GM12892 (cell line): ENCODE data around the gene GNB1L.
"Not testable (repeated sequence)": the region's sequence is repeated elsewhere in the genome, so short reads cannot be mapped to it uniquely, and the experiment has no call there.

Experiments used
- DNase-seq: peaks from one replicate; pipeline ENCODE4 v3.0.0; 2011; ENCODE audit not compliant: insufficient read length
- FAIRE-seq: peaks from 2 replicates; lab custom pipeline; 2011; peaks lifted over from hg19 to GRCh38; lab: Jason Lieb, UNC
- POLR2A ChIP-seq: IDR thresholded peaks from 2 replicates; pipeline ENCODE4 v1.6.1; 2011; ENCODE audit warnings: low read depth, low read length, control low read depth
- POLR2AphosphoS5 ChIP-seq: IDR thresholded peaks from 2 replicates; pipeline ENCODE4 v1.6.1; 2011; ENCODE audit warnings: low read depth, low read length, control low read depth
- TAF1 ChIP-seq: IDR thresholded peaks from 2 replicates; pipeline ENCODE4 v1.6.1; 2011; ENCODE audit warnings: low read depth, mild to moderate bottlenecking, control low read depth, low read length, borderline replicate concordance

The GNB1L gene

DNA sequence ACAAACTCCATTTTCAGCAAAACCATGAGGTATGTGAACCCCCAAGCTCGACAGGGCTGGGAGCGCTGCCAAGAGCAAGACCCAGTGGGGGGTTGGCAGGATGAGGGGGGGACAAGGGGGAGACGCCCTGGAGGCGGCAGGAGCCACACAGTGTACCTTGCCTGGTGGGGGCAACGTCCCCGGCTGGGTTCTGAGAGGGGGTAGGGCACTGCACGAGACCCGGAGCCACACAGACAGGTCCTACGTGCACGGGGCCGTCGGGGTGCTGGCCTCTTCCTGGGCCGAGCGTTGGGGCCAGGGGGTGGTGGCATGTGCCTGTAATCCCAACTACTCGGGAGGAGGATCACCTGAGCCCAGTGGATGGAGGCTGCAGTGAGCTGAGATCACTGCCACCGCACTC, 65.3 kb downstream of the GNB1L start:
- FAIRE-seq = no peak
- TF ChIP-seq TAF1 = no peak
- TF ChIP-seq POLR2A = no peak
- no peak for TF ChIP-seq POLR2AphosphoS5
- DNase-seq = no peak

DNA sequence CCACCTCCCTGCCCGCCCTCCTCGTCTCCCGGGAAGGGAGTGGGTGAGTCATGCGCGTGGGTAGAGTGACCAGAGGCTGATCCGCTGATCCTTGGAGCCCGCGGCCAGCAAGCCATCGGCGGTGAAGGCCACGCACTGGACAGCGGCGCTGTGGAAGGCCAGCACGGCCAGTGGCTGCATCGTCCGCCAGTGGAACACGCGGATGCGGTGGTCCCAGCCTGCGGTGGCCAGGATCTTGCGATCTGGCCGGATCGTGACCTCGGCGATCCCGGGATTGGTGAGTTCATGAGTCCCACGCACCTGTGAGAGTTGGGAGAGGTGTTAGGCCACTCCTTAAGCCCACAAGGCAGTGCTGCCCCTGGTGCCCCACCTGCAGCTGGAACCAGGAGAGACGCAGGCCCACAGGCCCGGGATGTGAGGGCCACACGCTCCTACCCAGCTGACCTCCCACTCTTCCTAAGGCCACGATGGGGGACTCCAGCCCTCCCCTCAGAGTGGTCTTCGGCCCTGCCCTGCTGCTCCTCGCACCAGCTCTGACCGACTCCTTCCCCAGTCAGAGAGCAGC, 65.9 kb downstream of the GNB1L start:
- TF ChIP-seq POLR2A = no peak
- no peak for TF ChIP-seq POLR2AphosphoS5
- TF ChIP-seq TAF1 = no peak
- DNase-seq (no peak), FAIRE-seq (no peak)

DNA sequence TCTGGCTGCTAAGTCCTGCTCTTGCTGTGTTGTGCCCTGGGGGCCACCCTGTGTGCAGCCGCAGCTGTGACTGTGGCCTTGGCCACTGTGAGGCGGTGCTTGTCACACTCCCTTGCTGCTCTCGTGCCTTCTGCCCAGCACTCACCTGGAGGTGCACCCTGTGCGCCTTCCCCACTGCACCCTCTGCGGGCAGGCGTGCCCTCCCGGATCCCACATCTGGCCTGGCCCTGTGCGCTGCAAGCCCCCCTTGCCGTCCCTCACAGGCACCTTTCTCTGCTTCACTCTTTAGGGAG, 66.9 kb downstream of the GNB1L start:
- FAIRE-seq (no peak), DNase-seq (no peak)
- no peak for TF ChIP-seq POLR2AphosphoS5
- no peak for TF ChIP-seq POLR2A
- TF ChIP-seq TAF1 = no peak

DNA sequence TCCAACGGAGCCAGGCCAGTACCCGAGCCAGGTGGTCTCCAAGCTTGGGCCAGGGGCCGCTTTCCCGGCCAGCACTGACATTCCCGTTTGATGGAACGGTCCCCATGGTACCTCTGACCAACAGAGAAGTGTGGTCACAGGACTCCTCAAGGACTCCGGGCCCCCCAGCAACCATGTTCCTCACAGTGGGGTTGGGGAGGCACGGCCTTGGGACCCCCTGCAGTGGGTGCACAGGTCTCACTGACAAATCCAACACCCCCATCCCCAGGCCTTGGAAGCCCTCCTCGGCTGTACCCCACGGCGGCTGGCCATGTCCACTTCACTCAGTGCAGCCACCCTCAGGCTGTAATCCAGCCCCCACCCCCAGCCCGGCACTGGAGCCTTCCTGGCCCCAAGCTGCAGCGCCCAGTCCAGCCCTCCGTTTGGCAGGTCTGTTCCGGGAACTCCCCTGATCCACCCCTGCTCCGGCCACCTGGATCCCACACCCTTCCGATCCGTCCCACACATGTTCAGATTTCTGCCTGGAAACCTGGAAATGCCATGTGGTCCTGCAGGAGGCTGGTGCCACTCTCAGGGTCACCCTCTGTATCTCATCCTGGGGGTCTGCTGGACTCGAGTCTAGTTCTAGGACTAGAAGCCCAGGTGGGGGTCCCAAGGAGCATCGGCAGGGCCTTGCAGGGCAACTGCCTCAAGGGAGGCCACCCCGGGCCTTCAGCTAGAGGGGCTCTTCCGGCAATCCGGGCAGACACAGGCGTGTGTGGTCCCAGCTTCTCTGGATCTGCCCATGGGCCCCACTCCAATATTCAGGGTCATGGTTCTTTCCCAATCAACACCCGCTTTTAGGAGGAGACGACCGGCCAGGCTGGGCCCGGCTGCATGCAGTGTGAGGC, 67.5 kb downstream of the GNB1L start:
- FAIRE-seq (no peak), DNase-seq (no peak)
- TF ChIP-seq POLR2A (no peak), TAF1 (no peak), POLR2AphosphoS5 (no peak)

DNA sequence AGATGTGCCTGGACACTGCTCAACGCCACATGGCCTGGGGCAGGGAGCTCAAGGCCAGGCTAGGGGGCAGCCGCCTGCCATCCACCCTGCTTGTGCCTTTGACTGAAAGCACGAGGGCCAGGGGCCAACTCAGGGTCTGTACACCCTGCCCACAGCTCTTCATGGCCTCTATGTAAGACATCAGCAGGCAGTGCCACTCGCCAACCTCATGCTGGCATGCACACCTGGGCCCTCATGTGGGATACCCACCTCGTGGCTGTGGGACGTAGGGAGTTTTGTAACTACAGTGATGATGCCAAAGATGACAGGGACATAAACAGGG, 68.4 kb downstream of the GNB1L start:
- no peak for DNase-seq
- TF ChIP-seq POLR2A (no peak), POLR2AphosphoS5 (no peak), TAF1 (no peak)
- no peak for FAIRE-seq

DNA sequence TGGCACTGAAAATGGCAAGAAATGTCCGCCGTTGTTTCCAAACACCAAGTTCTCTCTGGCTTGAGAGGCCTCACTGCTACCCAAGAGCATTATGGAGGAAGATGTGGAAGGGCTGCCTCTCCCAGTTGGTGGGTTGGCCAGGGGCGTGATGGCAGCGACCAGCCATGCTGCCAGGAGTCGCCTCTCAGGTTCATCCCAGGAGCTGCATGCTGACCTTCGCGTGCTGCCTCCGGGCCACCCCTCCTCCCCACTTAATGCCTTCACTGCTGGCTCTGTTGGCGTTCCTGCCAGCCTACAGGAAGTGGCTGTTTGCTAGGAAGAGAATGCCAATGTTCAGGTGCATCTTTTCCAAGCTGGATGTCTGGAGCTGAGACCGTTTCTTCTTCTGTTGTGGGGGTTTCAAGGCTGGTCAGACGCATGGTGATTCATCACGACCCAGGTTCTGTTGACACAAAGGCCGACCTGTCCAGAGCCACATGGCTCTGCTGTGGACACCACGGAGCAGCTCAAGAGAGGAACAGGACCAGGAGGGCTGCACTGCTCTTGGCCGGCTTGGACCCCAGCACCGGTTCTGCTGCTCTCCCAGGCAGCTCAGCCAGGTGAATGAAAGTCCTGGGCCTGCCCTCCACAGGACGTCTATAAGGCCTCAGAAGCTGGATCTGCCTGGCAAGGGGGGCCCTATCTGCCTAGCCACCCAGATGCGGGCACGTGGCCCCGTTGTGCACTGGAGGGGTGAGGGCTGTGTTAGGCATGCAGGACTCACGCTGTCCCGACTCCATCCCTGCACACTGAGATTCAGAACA, 69.0 kb downstream of the GNB1L start:
- no peak for DNase-seq
- TF ChIP-seq POLR2AphosphoS5 = no peak
- TF ChIP-seq POLR2A = no peak
- no peak for TF ChIP-seq TAF1
- no peak for FAIRE-seq

DNA sequence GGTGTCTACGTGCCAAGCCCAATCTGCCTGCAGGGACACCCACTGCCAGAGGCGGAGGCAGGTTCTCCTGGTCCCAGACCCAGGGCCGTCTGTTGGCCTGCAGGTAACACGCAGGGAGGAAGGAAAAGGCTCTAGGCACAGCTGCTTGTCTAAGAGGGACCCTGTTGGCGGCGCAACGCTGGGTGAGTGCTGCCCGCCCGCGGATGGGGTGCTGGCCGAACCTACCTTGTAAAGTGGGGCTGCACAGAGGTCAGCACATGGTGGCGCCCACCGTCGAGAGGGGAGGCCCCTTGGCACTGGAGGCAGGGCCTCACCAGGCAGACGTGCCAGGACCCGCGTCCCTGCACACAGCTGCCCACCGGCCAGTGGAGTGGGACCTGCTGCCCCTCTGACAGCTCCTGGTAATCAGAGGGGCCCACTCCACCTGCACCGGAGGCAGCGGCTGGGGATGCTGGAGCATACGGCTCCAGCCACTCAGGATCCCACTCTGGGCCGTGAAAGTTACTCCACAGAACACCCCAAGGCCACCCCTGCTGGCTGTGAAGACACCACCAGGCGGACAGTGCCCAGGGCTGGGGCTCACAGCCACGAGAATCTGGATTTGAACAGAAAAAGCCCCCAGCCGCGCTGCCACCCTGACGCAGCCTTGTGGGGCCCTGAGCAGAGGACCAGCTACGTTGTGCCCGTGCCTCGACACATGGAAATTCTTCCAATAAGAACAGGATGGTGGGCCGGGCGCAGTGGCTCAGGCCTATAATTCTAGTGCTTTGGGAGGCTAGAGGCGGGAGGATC, 70.1 kb downstream of the GNB1L start:
- TF ChIP-seq TAF1 (no peak), POLR2A (no peak), POLR2AphosphoS5 (no peak)
- FAIRE-seq (no peak), DNase-seq (no peak)

DNA sequence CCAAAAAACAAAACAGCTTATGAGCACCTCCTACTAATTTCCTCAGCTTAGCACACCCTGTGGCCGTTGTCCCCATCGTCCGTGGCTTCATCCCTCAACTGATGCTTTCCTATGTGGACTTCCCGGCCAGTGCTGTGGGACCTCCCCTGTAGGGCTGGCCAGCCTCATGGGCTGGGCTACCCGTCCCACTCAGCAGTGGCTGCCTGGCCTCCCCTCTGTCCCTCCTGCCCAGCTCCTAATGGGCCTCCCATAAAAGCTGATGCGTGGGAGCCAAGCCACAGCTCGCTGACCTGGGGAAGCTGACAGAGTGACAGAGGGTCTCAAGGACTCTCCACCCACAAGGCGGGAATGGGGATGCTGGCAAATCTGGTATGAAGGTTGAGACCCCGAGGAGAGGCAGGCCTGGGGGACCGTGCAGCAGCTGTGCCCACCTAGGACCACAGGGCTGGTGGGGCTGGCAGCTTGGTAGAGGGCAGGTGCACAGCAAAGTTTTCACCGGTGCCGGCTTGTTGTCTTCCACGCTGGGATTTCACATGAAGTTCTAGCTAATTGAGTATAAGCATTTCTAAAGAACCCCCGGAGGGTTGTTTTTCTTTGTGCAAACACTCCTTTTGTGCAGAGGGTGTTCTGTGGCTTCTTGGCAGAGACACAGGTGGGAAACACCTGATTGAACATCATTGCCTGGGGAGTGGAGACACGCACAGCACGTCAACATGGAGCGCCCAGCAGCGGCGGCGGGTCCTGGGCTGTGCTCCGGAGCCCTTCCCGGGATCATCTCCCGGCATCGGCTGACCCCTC, 70.9 kb downstream of the GNB1L start:
- DNase-seq = no peak
- no peak for FAIRE-seq
- TF ChIP-seq POLR2A (no peak), TAF1 (no peak), POLR2AphosphoS5 (no peak)

DNA sequence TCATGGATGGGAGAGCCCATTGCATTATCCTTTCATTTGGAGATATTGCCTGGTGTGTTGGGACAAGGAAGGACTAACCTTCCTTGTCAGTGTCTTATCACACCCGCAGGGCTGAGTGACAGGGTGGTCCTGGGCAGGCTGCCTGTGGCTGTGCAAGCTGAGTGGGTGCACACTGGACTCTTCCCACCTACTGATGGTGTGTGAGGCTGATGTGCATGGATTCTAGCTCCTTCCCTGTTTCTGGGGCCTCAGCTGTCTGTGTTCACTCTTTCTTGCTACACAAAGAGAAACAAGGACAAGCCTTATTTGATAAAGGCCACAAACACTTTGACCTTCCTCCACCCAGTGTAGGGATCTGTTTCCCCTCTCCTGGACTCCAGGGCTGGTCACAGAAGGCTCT, 72.1 kb downstream of the GNB1L start:
- no peak for FAIRE-seq
- TF ChIP-seq POLR2AphosphoS5 (no peak), TAF1 (no peak), POLR2A (no peak)
- DNase-seq = no peak

DNA sequence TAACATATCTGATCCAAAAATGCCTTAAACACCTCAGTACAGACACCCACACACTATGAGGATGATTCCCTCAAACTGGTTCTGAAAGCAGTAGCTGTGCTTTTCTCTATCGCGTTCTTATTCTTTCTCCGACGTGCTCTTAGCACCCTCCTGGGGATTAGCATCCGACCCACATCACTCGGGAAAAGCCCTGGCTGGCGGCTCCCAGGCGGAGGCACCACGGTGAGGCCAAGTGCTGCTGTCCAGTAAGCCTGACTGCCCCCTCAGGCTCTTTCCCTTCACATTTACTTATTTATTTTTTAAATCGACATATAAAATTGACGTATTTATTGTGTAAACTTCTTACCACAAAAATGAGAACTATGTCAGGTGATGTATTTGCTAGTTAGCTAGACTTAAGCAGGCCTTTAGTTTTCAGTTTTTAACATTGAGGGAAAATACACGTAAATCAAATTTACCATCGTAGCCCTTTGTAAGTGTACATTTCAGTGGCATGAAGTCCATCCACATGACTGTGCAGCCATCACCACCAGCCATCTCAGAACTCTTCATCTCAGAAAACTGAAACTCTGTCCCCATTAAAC, 74.9 kb downstream of the GNB1L start:
- no peak for FAIRE-seq
- no peak for DNase-seq
- TF ChIP-seq POLR2A = no peak

DNA sequence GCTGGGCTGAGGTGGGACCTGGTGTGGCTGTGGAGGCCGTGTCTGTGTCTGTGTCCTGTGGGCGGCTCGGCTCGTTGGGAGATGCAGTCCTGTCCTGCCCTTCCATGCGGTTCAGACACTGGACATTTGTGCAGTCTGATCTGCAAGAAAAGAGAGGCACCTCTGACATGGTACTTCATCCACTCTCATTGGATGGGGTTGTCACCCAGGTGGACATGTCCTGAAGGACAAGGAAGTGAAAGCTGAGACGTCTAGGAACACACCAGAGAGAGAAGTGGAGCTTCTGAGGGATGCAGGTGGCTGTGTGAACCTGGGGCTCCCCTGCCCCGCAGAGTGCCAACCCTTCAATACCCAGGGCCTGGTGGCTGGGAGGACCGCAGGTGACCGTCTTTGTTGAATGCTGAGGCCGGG, 75.7 kb downstream of the GNB1L start:
- TF ChIP-seq TAF1 (no peak), POLR2AphosphoS5 (no peak), POLR2A (no peak)
- DNase-seq = no peak
- FAIRE-seq = no peak

DNA sequence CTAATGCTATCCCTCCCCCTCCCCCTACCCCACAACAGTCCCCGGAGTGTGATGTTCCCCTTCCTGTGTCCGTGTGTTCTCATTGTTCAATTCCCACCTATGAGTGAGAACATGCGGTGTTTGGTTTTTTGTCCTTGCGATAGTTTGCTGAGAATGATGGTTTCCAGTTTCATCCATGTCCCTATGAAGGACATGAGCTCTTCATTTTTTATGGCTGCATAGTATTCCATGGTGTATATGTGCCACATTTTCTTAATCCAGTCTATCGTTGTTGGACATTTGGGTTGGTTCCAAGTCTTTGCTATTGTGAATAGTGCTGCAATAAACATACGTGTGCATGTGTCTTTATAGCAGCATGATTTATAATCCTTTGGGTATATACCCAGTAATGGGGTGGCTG, 77.5 kb downstream of the GNB1L start:
- not testable (repeated sequence) for FAIRE-seq, DNase-seq
